ENCODE results near the gene RHCG.

Gene RHCG

DNA sequence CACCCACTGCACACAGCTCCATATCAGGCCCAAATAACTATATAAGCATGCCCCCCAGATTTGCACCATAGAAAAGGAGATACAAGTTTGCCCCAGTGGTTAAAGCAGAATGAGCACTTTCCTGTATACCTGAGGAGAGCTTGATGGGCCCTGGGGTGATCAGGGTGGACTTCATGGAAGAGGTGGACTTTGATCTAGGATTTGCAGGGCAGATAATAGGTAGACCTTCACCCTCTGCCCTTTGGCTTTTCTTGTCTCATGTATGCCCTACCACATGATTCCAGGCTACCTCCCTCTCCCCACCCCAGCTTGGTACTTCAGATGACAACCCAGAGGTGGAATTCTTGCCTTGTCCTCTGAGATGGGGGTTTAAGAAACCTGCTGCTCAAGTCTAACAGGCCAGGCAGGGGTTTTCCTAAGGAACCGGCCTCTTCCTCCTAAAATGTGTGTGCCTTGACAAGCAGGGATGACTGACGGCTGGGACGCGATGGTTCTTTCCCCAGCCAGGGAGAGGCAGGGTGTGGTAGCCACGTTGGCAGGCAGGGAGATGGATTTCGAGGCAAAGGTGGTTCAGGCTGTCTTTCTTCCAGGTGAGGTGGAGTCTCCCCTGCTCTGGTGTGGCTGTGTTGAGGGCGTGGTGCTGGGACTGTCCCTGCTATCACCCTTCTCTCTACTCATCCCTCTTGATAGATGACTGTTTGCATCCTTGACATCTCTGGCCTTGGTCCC lies 6.6 kb upstream of the RHCG start:
- no peak for DNase-seq

DNA sequence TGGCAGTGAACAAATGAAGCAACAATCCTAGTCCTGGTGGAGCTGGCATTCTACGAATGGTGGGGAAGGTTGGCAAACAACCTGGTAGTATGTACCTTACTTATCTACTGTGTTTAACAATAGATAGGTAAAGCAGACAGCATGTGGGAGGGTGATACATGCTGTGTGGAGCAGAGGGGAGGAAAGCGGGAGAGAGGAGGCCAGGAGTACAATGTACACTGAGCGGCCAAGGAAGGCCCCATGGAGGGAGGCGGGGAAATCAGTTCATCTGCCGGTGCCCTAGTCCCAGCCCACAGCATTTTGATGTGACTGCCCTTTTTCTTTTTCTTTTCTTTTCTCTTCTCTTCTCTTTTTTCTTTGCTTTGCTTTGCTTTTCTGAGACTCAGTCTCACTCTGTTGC lies 5.3 kb upstream of the RHCG start:
- no peak for DNase-seq

DNA sequence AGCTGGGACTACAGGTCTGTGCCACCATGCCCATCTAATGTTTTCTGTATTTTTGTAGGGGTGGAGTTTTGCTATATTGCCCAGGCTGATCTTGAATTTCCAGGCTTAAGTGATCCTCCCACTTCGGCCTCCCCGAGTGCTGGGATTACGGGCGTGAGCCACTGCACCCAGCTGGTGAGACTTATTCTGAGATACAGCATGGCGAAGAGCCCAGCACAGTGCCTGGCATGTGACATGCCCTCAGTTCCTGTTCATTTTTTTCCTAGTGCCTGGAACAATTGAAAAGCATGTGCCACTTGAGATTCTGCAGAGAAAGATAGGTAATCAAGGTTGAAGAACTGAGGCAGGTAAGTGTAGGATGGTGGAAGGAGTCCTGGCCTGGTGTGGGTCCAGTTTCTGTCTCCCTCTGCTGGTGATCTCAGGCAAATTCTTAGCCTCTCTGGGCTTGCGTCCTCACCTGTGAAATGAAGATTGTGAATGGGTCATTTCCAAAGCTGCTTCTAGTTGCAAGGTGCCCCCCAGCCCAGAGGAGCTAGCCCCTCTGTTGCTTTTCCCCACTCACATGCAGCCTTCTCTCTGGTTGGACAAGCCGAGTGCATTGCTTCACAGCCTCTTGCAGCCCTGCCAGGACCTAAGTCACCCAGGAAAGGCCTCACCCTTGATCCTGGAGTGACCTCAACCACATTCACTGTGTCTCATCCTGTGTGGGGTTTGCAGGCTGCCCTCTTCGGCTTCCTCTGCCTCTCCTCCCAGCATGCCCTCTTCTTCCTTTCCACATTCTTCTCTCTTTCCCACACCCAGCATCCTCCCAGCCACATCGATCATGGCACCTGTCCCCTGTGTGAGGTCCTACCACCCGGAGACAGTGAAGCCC lies 4.3 kb upstream of the RHCG start:
- DNase-seq: no peak

DNA sequence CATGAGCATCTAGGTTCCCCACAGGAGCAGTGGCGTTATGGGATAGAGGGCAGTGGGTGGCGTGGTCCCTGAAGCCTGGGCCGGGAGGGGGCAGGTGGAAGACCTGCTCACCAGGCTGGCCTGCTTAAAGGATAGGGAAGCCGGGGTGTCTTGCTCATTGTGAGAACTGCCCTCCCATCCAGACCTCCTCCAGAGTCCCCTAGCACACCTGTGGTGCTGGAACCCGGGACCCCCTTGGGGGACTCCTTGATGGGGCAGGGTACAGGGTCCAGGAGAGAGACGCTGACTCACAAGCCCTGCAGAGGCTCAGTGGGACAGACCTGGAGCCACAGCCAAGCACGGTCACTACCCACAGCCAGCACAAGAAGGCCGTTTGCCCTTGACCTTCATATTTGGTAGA lies 2.8 kb upstream of the RHCG start:
- no peak for DNase-seq

DNA sequence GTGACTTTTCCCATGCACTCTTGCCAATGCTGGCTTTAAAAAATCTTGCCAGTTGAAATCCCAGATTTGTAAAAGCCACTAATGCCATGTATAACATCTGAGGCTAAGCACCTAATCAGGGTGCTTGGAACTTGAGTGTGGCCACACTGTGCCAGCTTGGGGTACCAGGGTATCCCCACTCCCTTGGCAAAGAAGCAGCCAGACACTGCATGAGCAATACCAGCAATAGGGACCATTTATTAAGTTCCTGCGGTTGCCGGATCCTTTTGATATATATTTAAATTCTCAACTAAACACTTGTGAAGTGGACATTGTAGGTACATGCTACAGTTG lies 2.2 kb upstream of the RHCG start:
- no peak for DNase-seq

DNA sequence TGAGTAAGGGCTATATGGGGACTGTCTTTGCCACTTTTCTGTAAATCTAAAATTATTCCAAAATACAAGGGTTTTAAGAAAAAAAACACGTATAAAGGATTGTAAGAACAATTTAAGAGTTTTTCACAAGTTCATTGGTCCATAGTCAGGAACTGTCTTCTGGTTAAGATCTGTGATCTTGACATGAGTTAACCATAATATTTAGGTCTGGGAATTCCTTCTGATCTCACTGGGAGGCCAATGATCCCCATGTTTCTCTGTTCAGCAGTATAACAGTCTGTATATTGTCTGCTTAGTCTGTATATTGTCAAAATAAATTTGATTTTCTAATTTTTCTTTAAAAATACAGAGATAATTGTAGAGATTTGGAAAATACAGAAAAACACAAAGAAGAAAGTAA lies 848 bp upstream of the RHCG start:
- DNase-seq: no peak

DNA sequence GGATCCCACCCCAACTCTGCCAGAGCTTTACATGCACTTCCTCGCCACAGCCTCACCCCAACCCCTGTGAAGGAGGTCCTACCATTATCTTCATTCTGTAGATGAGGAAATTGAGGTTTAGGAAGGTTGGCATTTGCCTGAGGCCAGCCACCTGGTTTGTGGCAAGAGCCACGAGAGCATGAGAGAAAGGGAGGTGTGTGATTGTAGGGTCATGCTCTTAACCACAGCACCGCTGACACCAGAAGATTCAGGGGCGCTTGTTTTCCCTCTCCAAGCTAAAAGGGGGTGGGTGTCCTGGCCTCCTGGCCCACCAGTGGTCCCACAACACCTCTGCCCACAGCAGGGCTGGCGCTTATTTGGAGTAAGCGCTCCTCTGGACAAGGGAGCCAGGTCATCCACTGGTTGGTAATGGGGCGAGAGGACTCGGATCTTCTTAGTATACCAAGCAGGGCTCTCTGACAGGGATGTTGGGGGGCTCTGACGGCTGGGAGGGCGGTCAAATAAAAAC lies 691 bp downstream of the RHCG start:
- no peak for DNase-seq

DNA sequence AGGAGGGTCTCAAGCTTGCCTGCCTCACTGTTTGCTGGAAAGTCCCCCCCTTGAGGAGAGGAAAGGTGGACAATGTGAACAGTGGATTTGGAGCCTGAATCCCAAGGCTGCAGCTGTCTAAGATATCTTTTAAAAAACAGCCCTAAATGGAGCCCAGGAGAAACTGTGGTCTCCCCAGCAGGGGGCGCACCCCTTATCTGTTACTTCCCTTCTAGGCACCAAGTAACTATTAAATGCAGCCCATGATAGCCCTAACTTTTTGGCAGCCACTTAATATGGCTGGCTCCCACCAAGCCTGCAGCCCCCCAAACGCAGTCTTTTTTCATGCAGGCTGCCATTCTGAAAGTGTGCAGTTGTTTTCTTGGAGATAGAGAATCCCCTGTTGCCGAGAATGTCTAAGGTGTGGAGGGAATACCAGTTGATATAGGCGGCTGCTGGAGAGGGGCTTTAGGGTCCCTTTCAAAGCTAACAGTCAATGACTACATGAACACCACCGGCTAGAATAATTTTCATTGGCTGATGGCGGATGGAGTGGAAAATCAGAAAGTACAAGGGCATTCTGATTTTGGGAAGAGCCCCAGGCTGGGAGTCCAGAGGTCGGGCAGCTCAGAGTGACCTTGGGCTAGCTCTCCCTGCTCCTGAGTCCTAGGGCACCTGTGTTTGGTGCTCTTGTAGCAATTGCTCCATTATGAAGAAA lies 1.3 kb downstream of the RHCG start:
- peak; percentile 52 for DNase-seq

DNA sequence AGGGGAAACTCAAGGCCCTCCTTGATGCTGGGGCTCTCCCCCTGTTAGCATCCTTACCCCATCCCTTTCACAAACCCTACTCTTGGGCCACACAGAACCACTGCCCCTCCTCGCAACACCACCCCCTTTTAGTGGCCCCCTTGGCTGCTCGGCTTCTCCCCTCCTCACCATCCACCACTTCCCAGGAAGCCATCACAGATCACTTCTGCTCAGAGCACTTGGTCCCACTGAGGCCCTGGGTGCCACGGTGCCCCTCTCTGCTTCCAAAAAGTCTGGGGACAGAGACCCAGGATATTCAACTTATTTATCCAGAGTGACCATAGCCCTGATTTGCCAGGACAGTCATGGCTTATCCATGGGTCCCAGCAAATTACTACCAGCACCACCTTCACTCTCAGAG lies 2.4 kb downstream of the RHCG start:
- no peak for DNase-seq

DNA sequence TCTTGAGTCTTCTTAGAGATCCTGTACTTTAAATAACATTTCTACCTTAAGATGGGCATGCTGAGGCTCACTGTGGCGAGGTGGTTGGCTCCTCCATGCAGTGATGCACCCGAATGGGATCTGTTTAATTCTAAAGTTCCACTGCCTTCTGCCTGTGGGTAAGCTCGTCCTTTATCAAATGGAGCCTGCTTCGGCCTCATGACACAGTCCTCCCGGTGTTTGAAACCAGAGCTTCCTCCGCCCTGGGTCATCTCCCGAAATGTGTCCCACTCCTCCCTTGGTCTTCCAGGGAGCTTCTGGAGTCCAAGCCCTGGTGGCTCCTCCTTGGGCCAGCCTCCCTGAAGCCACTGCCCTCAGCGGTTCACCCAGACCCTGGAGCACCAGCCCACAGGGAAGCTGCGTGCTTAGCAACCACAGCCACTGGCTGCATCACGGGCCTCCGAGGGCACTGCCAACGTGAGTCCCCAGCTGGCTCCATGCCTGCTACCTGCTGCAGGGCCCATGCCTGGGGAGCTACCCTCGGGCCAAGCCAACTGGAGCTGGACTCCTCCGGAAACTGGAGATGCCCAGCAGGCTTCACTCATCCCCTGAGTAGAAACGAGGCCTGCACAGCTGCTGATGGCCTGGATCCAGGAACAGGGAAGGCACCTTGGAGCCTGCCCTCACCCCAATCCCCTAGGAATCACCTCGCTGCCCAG lies 3.3 kb downstream of the RHCG start:
- no peak for DNase-seq

DNA sequence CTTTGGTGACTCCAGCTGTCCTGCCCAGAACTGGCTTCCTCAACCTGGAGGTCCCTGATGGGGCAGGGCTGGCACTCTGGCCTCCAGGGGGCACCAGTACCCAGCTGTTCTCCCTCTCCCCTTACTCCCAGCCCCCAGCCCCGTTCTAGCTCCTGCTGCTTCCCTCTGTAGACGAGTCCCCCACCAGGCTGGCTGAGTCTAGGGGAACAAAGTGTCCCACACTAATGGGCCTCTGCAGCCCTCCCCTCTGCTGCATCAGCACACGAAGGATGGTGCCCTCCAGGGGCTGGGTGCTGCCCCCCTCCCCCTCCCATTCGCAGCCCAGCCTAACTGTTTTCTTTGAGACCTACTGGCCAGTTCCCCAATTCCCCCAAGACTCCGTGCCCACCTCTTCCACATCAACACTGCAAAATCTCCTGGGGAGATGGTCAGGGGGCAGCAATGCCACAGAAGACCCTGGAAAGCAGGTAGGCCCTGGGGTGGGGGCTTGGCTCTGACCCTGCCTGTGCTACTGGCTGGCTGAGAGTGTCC lies 4.2 kb downstream of the RHCG start:
- no peak for DNase-seq

DNA sequence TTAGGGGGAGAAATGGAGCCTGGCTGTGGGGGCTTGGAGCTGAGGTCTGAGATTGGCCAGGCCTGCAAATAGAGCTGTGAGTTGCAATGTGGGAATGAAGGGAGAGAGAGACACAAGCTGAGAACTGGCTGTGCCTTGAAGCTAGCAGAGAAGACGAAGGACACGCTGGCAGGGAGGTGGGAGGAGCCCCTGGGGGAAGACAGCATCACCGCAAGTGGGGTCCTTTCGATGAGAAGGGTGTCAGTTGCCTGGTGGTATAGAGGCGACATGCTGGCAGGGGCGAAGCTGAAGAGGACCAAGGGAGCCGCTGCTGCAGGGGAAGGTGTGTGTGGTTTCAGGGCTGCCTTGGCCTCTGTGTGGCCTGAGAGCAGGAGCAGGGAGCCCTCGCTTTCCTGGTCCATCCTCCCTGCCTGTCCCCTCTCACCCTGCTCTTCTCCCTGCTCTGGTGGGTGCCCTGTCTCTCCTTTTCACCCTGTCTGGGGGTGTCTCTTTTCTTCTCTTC lies 5.5 kb downstream of the RHCG start:
- no peak for DNase-seq

DNA sequence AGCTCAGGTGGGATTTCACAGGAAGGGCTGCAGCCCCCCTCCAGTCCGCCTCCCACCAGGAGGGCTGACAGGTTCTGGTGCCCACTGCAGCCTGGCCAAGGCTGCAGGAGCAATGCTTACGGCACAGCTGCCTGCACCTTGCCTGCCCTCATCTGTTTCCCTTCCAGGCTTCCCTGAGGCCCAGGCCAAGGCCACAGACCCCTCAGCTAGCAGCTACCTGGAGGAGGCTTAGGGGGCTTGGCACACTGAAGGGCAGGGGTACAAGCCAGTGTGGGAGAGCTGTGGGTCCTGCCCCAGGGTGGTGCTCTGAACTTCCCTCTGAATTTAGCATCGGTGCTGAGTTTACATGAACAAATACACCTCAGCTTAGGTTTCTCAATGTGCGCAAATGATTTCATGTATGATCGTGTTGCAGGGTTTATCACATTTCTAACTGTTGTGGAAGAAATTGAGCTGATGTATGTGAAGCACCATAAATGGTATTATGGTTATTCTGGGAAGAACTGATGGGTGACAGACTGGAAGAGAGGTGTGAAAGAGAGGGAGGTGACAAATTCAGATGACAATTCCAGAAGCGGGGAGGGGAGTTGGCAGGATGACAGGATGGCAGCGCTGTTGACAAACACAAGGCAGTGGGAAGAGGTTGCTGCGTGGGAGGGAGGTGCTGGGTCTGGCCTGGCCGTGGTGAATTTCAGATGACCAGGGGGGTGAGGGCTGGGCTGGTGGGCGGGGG lies 6.1 kb downstream of the RHCG start:
- DNase-seq: no peak

DNA sequence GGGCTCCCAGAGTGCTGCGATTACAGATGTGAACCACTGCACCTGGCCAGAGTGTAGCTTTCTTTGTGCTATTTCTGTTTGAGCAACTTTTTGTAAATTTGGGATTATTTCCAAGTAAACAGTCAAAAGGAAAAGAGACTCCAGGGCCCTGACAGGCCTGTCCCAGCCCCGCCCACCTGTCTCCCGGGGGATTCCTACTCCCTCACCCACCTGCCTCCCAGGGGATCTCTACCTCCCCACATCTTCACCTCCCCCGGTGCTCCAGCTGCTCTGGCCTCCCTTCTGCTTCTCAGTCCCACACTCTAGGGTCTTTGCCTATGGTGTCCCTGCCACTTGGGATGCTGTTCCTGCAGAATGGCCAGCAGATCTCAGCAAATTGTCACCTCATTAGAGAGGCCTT lies 7.0 kb downstream of the RHCG start:
- no peak for DNase-seq

DNA sequence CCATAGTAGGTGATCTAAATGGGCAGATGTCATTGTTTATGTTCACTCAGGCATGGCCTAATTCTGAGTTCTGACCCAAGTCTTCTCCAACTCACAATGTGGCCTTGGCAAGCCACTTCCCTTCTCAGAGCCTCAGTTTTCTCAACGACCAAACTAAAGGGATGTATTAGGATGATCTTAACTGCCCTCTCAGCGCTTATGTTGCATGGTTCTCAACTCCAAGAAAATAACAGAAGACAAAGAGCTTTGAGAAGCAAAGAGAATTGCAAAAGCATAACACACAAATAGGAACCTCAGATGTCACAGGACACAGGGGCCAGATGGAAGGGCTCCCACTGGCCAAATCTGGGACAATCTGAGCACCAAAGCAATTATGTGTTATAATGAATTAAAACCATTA lies 8.6 kb downstream of the RHCG start:
- DNase-seq: peak; percentile 13

DNA sequence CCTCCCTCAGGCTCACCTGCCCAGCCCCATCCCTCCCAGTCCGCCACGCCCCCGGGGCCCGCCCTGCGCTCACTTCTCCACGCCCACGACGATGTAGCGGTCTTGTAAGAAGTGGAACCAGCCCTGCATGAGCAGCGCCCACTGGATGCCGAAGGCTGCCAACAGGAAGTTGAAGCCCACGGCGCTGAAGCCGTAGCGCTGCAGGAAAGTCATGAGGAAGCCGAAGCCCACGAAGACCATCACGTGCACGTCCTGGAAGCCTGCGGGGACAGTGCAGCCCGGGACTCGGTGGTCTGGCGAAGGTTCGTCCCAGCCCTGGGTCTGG lies 9.7 kb downstream of the RHCG start:
- DNase-seq: peak; percentile 74

DNA sequence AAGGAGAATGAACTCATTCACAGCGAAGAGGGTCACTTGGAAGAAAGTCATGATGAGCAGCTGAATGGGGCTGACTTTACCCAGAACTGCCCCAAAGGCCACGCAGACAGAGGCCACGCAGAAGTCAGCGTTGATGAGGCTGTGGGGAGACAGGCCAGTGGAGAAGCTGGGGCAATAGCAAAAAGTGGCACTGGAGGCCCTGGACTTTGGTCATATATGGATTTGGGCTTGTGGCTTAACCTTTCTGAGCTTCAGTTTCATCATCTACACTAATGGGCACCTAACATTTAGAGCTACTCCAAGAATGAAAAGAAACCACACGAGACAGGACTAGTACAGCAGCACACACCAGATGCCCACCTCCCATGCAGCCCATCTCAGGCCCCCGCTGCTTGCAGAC lies 13.3 kb downstream of the RHCG start:
- DNase-seq: no peak

DNA sequence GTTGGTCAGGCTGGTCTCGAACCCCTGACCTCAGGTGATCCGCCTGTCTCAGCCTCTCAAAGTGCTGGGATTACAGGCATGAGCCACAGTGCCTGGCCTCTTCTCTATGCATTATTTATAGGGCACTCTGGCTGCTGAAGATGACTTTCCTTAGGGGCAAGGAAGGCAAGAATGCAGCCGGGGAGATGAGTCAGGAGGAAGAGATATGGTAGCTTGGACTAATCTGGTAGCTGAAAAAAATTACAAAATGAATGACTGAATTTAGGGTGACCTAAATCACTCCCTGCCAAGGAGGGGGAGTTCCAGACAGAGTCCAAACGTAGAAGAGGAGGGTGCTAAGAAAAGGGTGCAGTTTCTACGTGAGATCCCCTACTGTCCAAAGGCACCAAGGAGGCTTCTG lies 14.2 kb downstream of the RHCG start:
- no peak for DNase-seq

DNA sequence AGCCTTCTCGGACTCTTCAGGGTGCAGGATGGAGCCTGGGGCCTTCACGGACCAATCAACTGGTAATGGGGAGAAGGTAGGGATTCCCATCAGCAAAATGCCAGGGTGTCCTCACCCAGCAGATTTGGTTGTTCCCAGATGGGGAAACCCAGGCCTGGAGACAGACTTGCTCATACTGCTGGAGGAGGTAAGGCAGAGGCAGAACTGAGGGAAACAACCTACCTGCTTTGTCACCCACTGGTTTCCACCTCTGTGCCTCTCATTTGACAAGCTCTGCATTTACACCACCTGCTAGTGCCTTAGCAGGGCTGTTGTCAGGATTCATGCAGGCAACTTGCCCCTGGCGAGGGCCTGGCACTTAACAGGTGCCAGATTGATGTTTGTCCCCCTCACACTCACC lies 15.9 kb downstream of the RHCG start:
- no peak for DNase-seq

DNA sequence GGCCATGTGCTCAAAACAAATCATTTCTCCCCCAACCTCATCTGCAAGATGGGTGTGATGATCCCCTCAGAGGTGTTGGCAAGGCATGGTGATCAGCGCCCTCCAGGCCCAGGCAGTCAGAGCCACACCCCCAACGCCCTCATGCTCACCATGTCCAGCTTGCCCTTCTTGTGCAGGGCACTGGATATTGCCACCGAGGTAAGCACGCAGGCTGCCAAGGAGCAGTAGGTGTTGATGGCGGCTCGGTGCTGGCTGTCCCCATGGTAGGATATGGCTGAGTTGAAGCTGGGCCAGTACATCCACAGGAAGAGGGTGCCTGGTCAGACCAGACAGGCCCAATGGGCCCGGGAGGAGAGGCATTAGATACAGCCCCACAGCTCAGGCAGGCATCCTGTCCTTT lies 17.2 kb downstream of the RHCG start:
- no peak for DNase-seq

DNA sequence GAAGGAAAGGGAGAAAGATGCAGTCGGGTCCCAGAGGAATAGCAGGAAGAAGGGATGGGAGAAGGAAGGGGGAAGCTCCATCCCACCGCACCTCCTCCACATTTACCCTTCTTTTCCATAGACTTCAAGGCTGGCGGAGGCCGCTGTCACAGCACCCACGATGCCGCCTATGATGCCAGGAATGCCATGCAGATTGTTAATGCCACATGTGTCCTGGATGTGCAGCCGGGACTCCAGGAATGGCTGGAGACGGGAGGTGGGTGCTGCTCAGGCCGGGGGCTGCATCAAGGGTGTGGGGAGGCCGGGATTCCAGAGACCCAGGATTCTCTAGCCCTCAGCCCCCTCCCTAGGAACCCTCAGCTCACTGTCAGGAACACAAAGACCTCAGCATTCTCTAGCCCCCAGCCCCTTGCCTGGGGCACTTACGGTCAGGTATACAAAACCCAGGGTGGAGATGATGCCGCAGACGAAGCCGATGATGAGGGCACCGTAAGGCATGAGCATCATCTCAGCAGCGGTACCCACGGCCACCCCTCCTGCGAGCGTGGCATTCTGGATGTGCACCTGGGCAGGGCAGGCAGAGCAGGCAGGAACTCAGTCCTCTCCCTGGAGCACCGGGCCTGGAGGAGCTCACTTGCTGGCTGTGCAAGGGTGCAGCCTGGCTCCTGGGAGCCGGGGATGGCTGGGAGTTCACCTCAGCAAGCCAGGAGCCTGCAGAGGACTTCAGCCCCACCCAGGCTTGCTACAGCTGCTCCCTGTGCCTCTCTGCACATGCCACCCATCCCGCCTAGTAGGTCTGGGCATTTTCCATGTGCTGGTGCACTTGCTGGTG lies 18.8 kb downstream of the RHCG start:
- DNase-seq: no peak

All from inflammatory macrophage treated with lipopolysaccharide for 4 hours (primary cell).